Gastrocnemius medialis (tissue), 4 donors: Measurements from ENCODE around the gene SVOP.

Source experiments
- POLR2A ChIP-seq, 2 donors: fragments of 450-650 bp; IDR thresholded peaks; one replicate each; pipeline ENCODE4 v1.6.1; 2017; ENCODE audit warnings: antibody characterized with exemption in 2 of 2, mild to moderate bottlenecking in 2 of 2, moderate library complexity in 2 of 2
- TF ChIP-seq, protein P1 (sequence below), 5 experiments: fragments of 450-650 bp in 3 of 5; fragments of 200-600 bp in 2 of 5; sonication (generic) in 2 of 5; IDR thresholded peaks in 4 of 5; conservative IDR thresholded peaks in 1 of 5; 1 replicate in 4 of 5; 2 replicates in 1 of 5; pipeline ENCODE4 v1.5.1; 2016 to 2019; ENCODE audit warnings: antibody characterized with exemption in 5 of 5, mild to moderate bottlenecking in 3 of 5, moderate library complexity in 3 of 5

DNA sequence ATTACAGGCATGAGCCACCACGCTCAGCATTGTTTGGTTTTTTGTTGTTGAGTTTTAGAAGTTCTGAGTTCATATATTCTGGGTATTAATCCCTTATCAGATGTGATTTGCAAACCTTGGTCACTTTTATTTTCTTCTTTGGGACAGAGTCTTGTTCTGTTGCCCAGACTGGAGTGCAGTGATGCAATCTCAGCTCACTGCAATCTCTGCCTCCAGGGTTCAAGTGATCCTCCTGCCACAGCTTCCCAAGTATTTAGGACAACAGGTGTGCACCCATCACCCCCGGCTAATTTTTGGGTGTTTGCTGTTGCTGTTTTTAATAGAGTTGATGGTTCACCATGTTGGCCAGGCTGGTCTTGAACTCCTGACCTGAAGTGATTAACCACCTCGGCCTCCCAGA is 43.3 kb upstream of the SVOP start:
- TF ChIP-seq, protein P1, sequence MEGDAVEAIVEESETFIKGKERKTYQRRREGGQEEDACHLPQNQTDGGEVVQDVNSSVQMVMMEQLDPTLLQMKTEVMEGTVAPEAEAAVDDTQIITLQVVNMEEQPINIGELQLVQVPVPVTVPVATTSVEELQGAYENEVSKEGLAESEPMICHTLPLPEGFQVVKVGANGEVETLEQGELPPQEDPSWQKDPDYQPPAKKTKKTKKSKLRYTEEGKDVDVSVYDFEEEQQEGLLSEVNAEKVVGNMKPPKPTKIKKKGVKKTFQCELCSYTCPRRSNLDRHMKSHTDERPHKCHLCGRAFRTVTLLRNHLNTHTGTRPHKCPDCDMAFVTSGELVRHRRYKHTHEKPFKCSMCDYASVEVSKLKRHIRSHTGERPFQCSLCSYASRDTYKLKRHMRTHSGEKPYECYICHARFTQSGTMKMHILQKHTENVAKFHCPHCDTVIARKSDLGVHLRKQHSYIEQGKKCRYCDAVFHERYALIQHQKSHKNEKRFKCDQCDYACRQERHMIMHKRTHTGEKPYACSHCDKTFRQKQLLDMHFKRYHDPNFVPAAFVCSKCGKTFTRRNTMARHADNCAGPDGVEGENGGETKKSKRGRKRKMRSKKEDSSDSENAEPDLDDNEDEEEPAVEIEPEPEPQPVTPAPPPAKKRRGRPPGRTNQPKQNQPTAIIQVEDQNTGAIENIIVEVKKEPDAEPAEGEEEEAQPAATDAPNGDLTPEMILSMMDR (IDR thresholded peaks at IDR 0.05 in 4 of 5, conservative IDR thresholded peaks at IDR 0.05 in 1 of 5), result no peak
- TF ChIP-seq POLR2A (IDR thresholded peaks at IDR 0.05), result no peak
